Measurements from ENCODE around the gene RBMS2. TPM values are rescaled to one million over a fixed set of nuclear protein-coding genes. Genes with fewer than 3 reads are reported as not detected.
"Not testable (repeated sequence)": the region's sequence is repeated elsewhere in the genome, so short reads cannot be mapped to it uniquely, and the experiment has no call there.

Gene RBMS2
- total and polyA plus RNA-seq, 10 of the 15 experiments (the other 5 are each of a cell fraction or from before 2014, with no cell fraction given), result 0.56 to 7.1 (median 2.4) TPM

GRCh38 chr12:56499879-56500278 is 21.7 kb upstream of the RBMS2 start:
- H3K4me3 ChIP-seq; FAIRE-seq; RAD21 ChIA-PET (ENCODE audit: unreplicated experiment); H3K9ac ChIP-seq (ENCODE audit: control insufficient read depth, insufficient read depth, low read length); H4K20me1 ChIP-seq (ENCODE audit: control insufficient read depth, insufficient read depth); DNase-seq (ENCODE audit: low read depth, low spot score); H3K27me3 ChIP-seq (replicated peaks in 1 of 2; ENCODE audit: control insufficient read depth in 2 of 2, insufficient read depth in 2 of 2, low read length in 1 of 2); H3K79me2 ChIP-seq (ENCODE audit: control insufficient read depth, insufficient read depth, low read length); POLR2A ChIA-PET; H3K27ac ChIP-seq (ENCODE audit: control insufficient read depth, insufficient read depth); SMC1A ChIA-PET (ENCODE audit: uncharacterized antibody, unreplicated experiment); H3K9me3 ChIP-seq (replicated peaks; ENCODE audit: control insufficient read depth, insufficient read depth, low read length); ATAC-seq; H2AFZ ChIP-seq (ENCODE audit: control insufficient read depth, low read depth, low read length); in situ Hi-C loops (cut with MboI); H3K4me1 ChIP-seq (ENCODE audit: control insufficient read depth, insufficient read depth, low read length); H3K4me2 ChIP-seq (ENCODE audit: control insufficient read depth, insufficient read depth); BruUV-seq (replicated peaks); H3K36me3 ChIP-seq (ENCODE audit: control insufficient read depth in 2 of 2, insufficient read depth in 2 of 2, low read length in 1 of 2): not testable (repeated sequence)
- WGBS (ENCODE audit: insufficient coverage, insufficient replicate concordance, low lambda C conversion rate, missing lambda C conversion rate), result 68% methylated on average over 13 of the region's 13 CpGs
- intact Hi-C loops (cut with micrococcal nuclease; ENCODE audit: unreplicated experiment), result loop anchor here (2.0 kb wide), 1 partner anchor 307 kb away; no protein-coding TSS in a partner anchor
- CTCF ChIA-PET, result interaction anchor here (0.6 kb wide), 1 partner anchor 656 kb away, joined by 4 read pairs; no protein-coding TSS in a partner anchor

GRCh38 chr12:56510786-56511185 is 10.8 kb upstream of the RBMS2 start:
- H3K9ac ChIP-seq (ENCODE audit: control insufficient read depth, insufficient read depth, low read length), result no peak overlapping the region
- in situ Hi-C loops (cut with MboI) (no loop called here), intact Hi-C loops (cut with micrococcal nuclease; ENCODE audit: unreplicated experiment) (no loop called here)
- RAD21 ChIA-PET (ENCODE audit: unreplicated experiment), result interaction anchor here (0.6 kb wide), 1 partner anchor 62 kb away, joined by 3 read pairs; no protein-coding TSS in a partner anchor
- POLR2A ChIA-PET, result interaction anchor here (0.7 kb wide), 1 partner anchor 879 kb away, joined by 3 read pairs; no protein-coding TSS in a partner anchor
- H3K27ac ChIP-seq (ENCODE audit: control insufficient read depth, insufficient read depth), result no peak overlapping the region
- no peaks in the 10 kb centered on the region for H4K20me1 ChIP-seq (ENCODE audit: control insufficient read depth, insufficient read depth)
- SMC1A ChIA-PET (ENCODE audit: uncharacterized antibody, unreplicated experiment), result interaction anchor here (1.0 to 4.6 kb wide), 2 partner anchors 10 to 125 kb away, joined by 3 to 41 read pairs; no protein-coding TSS in a partner anchor
- DNase-seq (ENCODE audit: low read depth, low spot score) (no peak), FAIRE-seq (no peak), ATAC-seq (no peak)
- BruUV-seq (replicated peaks), result no TSS peak
- no peaks in the 10 kb centered on the region for H3K9me3 ChIP-seq (replicated peaks; ENCODE audit: control insufficient read depth, insufficient read depth, low read length)
- CTCF ChIA-PET, result interaction anchor here (0.9 to 2.3 kb wide), 4 partner anchors 52 to 83 kb away, joined by 3 to 7 read pairs (median 6); no protein-coding TSS in a partner anchor
- no peaks in the 10 kb centered on the region for H3K4me1 ChIP-seq (ENCODE audit: control insufficient read depth, insufficient read depth, low read length)
- H2AFZ ChIP-seq (ENCODE audit: control insufficient read depth, low read depth, low read length), result no peak overlapping the region
- 80% methylated on average over 16 of the region's 16 CpGs for WGBS (ENCODE audit: insufficient coverage, insufficient replicate concordance, low lambda C conversion rate, missing lambda C conversion rate)
- no peaks in the 10 kb centered on the region for H3K79me2 ChIP-seq (ENCODE audit: control insufficient read depth, insufficient read depth, low read length)
- H3K27me3 ChIP-seq (replicated peaks in 1 of 2; ENCODE audit: control insufficient read depth in 2 of 2, insufficient read depth in 2 of 2, low read length in 1 of 2), result no peaks in the 10 kb centered on the region
- no peak overlapping the region for H3K4me2 ChIP-seq (ENCODE audit: control insufficient read depth, insufficient read depth)
- H3K36me3 ChIP-seq (ENCODE audit: control insufficient read depth in 2 of 2, insufficient read depth in 2 of 2, low read length in 1 of 2), result no peaks in the 10 kb centered on the region
- no peak overlapping the region for H3K4me3 ChIP-seq
- no peak for TF ChIP-seq ZBTB33 (IDR thresholded peaks at IDR 0.05)
- no peak for TF ChIP-seq NBN (IDR thresholded peaks at IDR 0.05)
- no peak for TF ChIP-seq REST (IDR thresholded peaks at IDR 0.05; ENCODE audit: low read depth, low read length)
- TF ChIP-seq PBX3 (IDR thresholded peaks at IDR 0.05; ENCODE audit: insufficient replicate concordance, low read depth, low read length), result no peak
- no peak for TF ChIP-seq RBBP5 (conservative IDR thresholded peaks at IDR 0.05)
- TF ChIP-seq YBX1 (IDR thresholded peaks at IDR 0.05), result no peak
- TF ChIP-seq RELB (IDR thresholded peaks at IDR 0.05; ENCODE audit: low read depth), result no peak
- no peak for TF ChIP-seq EGR1 (IDR thresholded peaks at IDR 0.05; ENCODE audit: borderline replicate concordance in 1 of 2, low read depth in 2 of 2, low read length in 2 of 2)
